Measurements from ENCODE around the gene KRTAP23-1.

The KRTAP23-1 gene

GRCh38 chr21:30326390-30326789, 22.0 kb downstream of the KRTAP23-1 start:
- no peak for DNase-seq (ENCODE audit: extremely low read depth, low read depth)
- TF ChIP-seq, protein P1, sequence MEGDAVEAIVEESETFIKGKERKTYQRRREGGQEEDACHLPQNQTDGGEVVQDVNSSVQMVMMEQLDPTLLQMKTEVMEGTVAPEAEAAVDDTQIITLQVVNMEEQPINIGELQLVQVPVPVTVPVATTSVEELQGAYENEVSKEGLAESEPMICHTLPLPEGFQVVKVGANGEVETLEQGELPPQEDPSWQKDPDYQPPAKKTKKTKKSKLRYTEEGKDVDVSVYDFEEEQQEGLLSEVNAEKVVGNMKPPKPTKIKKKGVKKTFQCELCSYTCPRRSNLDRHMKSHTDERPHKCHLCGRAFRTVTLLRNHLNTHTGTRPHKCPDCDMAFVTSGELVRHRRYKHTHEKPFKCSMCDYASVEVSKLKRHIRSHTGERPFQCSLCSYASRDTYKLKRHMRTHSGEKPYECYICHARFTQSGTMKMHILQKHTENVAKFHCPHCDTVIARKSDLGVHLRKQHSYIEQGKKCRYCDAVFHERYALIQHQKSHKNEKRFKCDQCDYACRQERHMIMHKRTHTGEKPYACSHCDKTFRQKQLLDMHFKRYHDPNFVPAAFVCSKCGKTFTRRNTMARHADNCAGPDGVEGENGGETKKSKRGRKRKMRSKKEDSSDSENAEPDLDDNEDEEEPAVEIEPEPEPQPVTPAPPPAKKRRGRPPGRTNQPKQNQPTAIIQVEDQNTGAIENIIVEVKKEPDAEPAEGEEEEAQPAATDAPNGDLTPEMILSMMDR (IDR thresholded peaks at IDR 0.05; ENCODE audit: low read depth, low read length, missing control alignments), result no peak
- H3K4me3 ChIP-seq (replicated peaks; ENCODE audit: low read depth, low read length), result no peak overlapping the region

DNA sequence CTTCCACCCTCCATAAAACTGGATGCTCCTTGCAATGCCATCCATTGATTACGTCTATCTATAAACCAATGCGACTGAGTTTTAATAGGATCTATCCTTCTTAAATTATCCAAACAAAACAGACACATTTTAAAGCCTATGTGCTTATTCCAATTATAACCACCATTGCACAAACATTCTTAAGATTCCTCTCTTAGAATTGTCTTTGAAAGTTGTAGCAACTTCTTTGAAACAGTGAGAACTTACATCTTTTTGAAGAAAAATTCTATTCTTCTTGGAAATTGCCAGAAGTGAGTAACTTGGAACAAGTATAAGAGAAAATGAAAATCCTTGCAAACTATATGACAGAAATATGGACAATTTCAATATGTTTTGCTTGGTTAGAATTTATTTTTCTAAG, 28.2 kb downstream of the KRTAP23-1 start, which contains the start of gene KRTAP26-1:
Gene KRTAP26-1, minus strand, starts transcription at position 101 of the 400 bp plus-strand sequence. CDS start 280 bp downstream, outside the sequence.
- no peak for DNase-seq (ENCODE audit: extremely low read depth, low read depth)
- TF ChIP-seq, protein P1 (IDR thresholded peaks at IDR 0.05; ENCODE audit: low read depth, low read length, missing control alignments), result no peak

DNA sequence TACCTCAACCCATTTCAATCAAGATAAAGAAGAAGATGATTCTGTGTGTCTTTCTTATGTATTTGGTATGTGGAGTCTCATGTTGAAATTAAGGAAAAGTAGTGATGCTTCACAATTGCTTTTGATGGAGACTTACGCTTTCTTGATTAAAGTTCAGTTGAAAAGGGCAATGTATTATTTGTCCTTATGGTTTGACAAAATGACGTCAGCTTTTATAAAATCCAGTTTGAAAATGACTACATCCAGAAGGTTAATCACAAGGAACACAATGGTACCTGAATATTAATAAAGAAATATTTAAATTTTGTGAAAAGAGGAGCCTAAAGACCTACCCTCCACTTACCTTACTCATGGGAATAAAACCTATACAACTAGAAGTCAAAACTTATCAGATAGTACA, 32.7 kb downstream of the KRTAP23-1 start:
- H3K4me3 ChIP-seq (replicated peaks; ENCODE audit: low read depth, low read length), result no peak overlapping the region
- DNase-seq (ENCODE audit: extremely low read depth, low read depth), result no peak
- TF ChIP-seq, protein P1 (IDR thresholded peaks at IDR 0.05; ENCODE audit: low read depth, low read length, missing control alignments), result no peak

More for the DNA sequence above, 28.2 kb downstream of the KRTAP23-1 start, which contains the start of gene KRTAP26-1:
- no peak within 1 kb of the TSS for H3K4me3 ChIP-seq (replicated peaks; ENCODE audit: low read depth, low read length)

- TF ChIP-seq, protein P1 (IDR thresholded peaks at IDR 0.05; ENCODE audit: low read depth, low read length, missing control alignments), result no peak
- DNase-seq (ENCODE audit: extremely low read depth, low read depth), result no peak
- H3K4me3 ChIP-seq (replicated peaks; ENCODE audit: low read depth, low read length), result no peak overlapping the region
Measured at GRCh38 chr21:30306884-30307283, 41.5 kb downstream of the KRTAP23-1 start.

DNA sequence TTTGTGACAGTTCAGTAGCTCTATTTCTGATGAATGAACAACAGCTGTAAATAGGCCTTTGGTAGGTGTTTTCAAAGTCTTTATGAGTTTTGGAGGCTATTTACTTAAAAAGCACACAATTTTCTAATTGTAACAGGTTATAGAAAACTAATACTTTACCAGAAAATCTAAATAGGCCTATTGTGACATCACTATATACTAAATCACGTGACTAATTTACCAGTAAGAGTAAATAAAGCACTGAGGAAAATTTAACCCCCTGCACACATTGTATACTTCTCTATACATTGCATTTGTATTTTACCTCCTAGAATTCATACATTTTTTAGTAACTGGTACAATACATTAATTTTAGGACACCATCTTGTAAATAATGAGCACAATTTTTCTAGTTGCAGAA, 43.3 kb downstream of the KRTAP23-1 start:
- no peak overlapping the region for H3K4me3 ChIP-seq (replicated peaks; ENCODE audit: low read depth, low read length)
- no peak for DNase-seq (ENCODE audit: extremely low read depth, low read depth)
- TF ChIP-seq, protein P1 (IDR thresholded peaks at IDR 0.05; ENCODE audit: low read depth, low read length, missing control alignments), result no peak

Measured in HFF-Myc (cell line).